K562 (cell line): ENCODE data around the gene PRRG4. TPM values are rescaled to one million over a fixed set of nuclear protein-coding genes. Genes with fewer than 3 reads are reported as not detected.

Source experiments
- ATAC-seq: fragments of 200-7000 bp; cut with Tn5 transposase; 3 replicates; pipeline ENCODE4 v1.9.1; 2020; ENCODE audit warnings: moderate library complexity
- BruUV-seq: library from RNA; stranded (reverse); fragments of 400-500 nt; replicated peaks from 2 replicates; lab custom pipeline; 2021; lab: Mats Ljungman, UMichigan
- CTCF ChIA-PET: fragments of 300-600 bp; formaldehyde crosslinking; extraction: SDS; loops from one replicate; lab custom pipeline; 2021; ENCODE audit warnings: low intra/inter-chr PET ratio; lab: Yijun Ruan, JAX
- POLR2A ChIA-PET: fragments of 300-600, 350-650 bp; sonication (Branson Sonifier 250); formaldehyde crosslinking; extraction: SDS; loops from one replicate; lab custom pipeline; 2021; ENCODE audit warnings: antibody characterized with exemption, inconsistent platforms; lab: Yijun Ruan, JAX
- DNase-seq, 4 experiments: peaks; one replicate each; pipeline versions ENCODE4 v3.0.0 to v3.0.0-alpha.2; 2011 to 2018; ENCODE audit warnings: low spot score in 3 of 4, mixed read lengths in 3 of 4; ENCODE audit errors: extremely low read depth in 1 of 4
- FAIRE-seq: peaks from 2 replicates; lab custom pipeline; 2011; peaks lifted over from hg19 to GRCh38; lab: Jason Lieb, UNC
- H2AFZ ChIP-seq: 2 replicates; pipeline ENCODE4 v1.6.0; 2011; ENCODE audit warnings: low read depth, low read length, control low read depth, inconsistent platforms
- H3K27ac ChIP-seq: fragments of 200-600 bp; 3 replicates; pipeline ENCODE4 v1.8.0; 2011; ENCODE audit warnings: low read depth, mild to moderate bottlenecking, control low read depth, inconsistent platforms, low read length, moderate library complexity, mixed read lengths; ENCODE audit errors: extremely low read depth
- H3K27me3 ChIP-seq, 2 experiments: fragments of 300-600 bp in 1 of 2; 2 replicates in 1 of 2; 3 replicates in 1 of 2; pipeline versions ENCODE4 v1.6.0 to v1.8.0; 2011; ENCODE audit warnings: inconsistent platforms in 2 of 2, low read length in 2 of 2, mild to moderate bottlenecking in 1 of 2, mixed read lengths in 1 of 2, moderate library complexity in 1 of 2; ENCODE audit not compliant: control insufficient read depth in 2 of 2, insufficient read depth in 2 of 2
- H3K36me3 ChIP-seq: fragments of 300-600 bp; 3 replicates; pipeline ENCODE4 v1.8.0; 2011; ENCODE audit warnings: mild to moderate bottlenecking, low read length, inconsistent platforms; ENCODE audit not compliant: control insufficient read depth, insufficient read depth
- H3K4me1 ChIP-seq, 2 experiments: fragments of 200-600 bp in 1 of 2; replicated peaks in 1 of 2; 2 replicates in 1 of 2; 3 replicates in 1 of 2; pipeline versions ENCODE4 v1.5.1 to v1.8.0; 2011; ENCODE audit warnings: inconsistent platforms in 2 of 2, low read length in 2 of 2, mild to moderate bottlenecking in 1 of 2, mixed read lengths in 1 of 2, moderate library complexity in 1 of 2; ENCODE audit not compliant: control insufficient read depth in 2 of 2, insufficient read depth in 2 of 2
- H3K4me2 ChIP-seq: 2 replicates; pipeline ENCODE4 v1.6.1; 2011; ENCODE audit warnings: low read length, control low read depth, inconsistent platforms, mixed read lengths; ENCODE audit not compliant: insufficient read depth
- H3K4me3 ChIP-seq: fragments of 200-600 bp; sonication (generic), shearing (Covaris generic); 2 replicates; pipeline ENCODE4 v1.5.1; 2016; ENCODE audit warnings: control low read depth, inconsistent platforms
- H3K79me2 ChIP-seq: fragments of 200-600 bp; 3 replicates; pipeline ENCODE4 v1.8.0; 2011; ENCODE audit warnings: low read length, inconsistent platforms; ENCODE audit not compliant: control insufficient read depth, insufficient read depth
- H3K9ac ChIP-seq, 2 experiments: 2 replicates each; pipeline versions ENCODE4 v1.6.0 to v1.6.1; 2011; ENCODE audit warnings: low read depth in 2 of 2, low read length in 2 of 2, control low read depth in 1 of 2, inconsistent platforms in 1 of 2, mild to moderate bottlenecking in 1 of 2, mixed read lengths in 1 of 2; ENCODE audit not compliant: insufficient read depth in 1 of 2
- H3K9me1 ChIP-seq: one replicate; pipeline ENCODE4 v1.6.0; 2011; ENCODE audit warnings: inconsistent platforms, mild to moderate bottlenecking, low read length, moderate library complexity; ENCODE audit not compliant: control insufficient read depth, insufficient read depth
- H3K9me3 ChIP-seq: replicated peaks from 2 replicates; pipeline ENCODE4 v1.5.1; 2011; ENCODE audit warnings: low read depth, low read length, inconsistent platforms; ENCODE audit not compliant: control insufficient read depth, insufficient read depth
- H4K20me1 ChIP-seq: replicated peaks from 2 replicates; pipeline ENCODE4 v1.6.1; 2011; ENCODE audit warnings: low read length, inconsistent platforms, mixed read lengths; ENCODE audit not compliant: control insufficient read depth, insufficient read depth
- ATF4 ChIP-seq: fragments of 450-650 bp; formaldehyde crosslinking; IDR thresholded peaks from 2 replicates; pipeline ENCODE4 v1.4.0; 2022; ENCODE audit warnings: mild to moderate bottlenecking, moderate library complexity
- DPF2 ChIP-seq: fragments of 450-650 bp; IDR thresholded peaks from 2 replicates; pipeline ENCODE4 v1.6.1; 2016
- FOSL1 ChIP-seq: fragments of 200-800 bp; sonication (Bioruptor generic); conservative IDR thresholded peaks from 2 replicates; pipeline ENCODE4 v1.6.1; 2016; ENCODE audit warnings: missing genetic modification characterization, missing compliant biosample characterization
- HES1 ChIP-seq: fragments of 450-650 bp; IDR thresholded peaks from 2 replicates; pipeline ENCODE4 v1.6.1; 2016; ENCODE audit warnings: low read depth, mild to moderate bottlenecking, moderate library complexity
- MAFK ChIP-seq: IDR thresholded peaks from 2 replicates; pipeline ENCODE4 v1.6.1; 2011; ENCODE audit warnings: low read length, improper control_type of control experiment
- MIER1 ChIP-seq: fragments of 450-650 bp; IDR thresholded peaks from 2 replicates; pipeline ENCODE4 v1.6.1; 2016; ENCODE audit warnings: antibody characterized with exemption, mild to moderate bottlenecking, low read depth
- PML ChIP-seq: IDR thresholded peaks from 2 replicates; pipeline ENCODE4 v1.6.1; 2012; ENCODE audit warnings: low read length, inconsistent platforms
- SIRT6 ChIP-seq: IDR thresholded peaks from one replicate; pipeline ENCODE4 v1.6.1; 2012; ENCODE audit warnings: low read depth, mild to moderate bottlenecking, control low read depth, inconsistent platforms, low read length, moderate library complexity
- TBL1XR1 ChIP-seq, 2 experiments: IDR thresholded peaks; 2 replicates each; pipeline ENCODE4 v1.6.1; 2012; ENCODE audit warnings: improper control_type of control experiment in 2 of 2, low read length in 2 of 2, mild to moderate bottlenecking in 1 of 2
- TEAD2 ChIP-seq: fragments of 450-650 bp; IDR thresholded peaks from 2 replicates; pipeline ENCODE4 v1.6.1; 2016; ENCODE audit warnings: missing genetic modification characterization, control low read depth, missing compliant biosample characterization
- ZNF398 ChIP-seq: fragments of 250-450 bp; sonication (Bioruptor Pico); IDR thresholded peaks from 2 replicates; pipeline ENCODE4 v1.8.0; 2021; ENCODE audit warnings: moderate library complexity, mild to moderate bottlenecking, inconsistent platforms
- in situ Hi-C: fragments of 300-500 bp; cut with MboI; formaldehyde crosslinking; loops from 4 replicates; pipeline ENCODE4 v1.15.0; 2018; ENCODE audit warnings: inconsistent platforms, mixed read lengths
- intact Hi-C: fragments of 100-400 bp; cut with micrococcal nuclease; formaldehyde crosslinking; loops from 2 replicates; pipeline ENCODE4 v1.14.2; 2022
- polyA plus RNA-seq, 8 experiments: library from polyadenylated mRNA; depleted of rRNA in 4 of 8; stranded (reverse) in 5 of 8; unstranded in 3 of 8; fragments of >200 nt; fragmentation: Nextera tagmentation in 2 of 8; fragmentation: Illumina TruSeq in 1 of 8; extraction: Ambion mirVana in 2 of 8; extraction: Trizol in 1 of 8; gene quantifications; 2 replicates each; pipeline versions ENCODE4 v1.2.1 to v1.2.3, GENCODE V29; 2011 to 2014; ENCODE audit warnings: inconsistent platforms in 1 of 8, missing spikeins in 1 of 8
- total RNA-seq, 7 experiments: library from RNA; depleted of rRNA in 6 of 7; stranded (reverse); fragments of >200 nt in 6 of 7; fragmentation: Illumina TruSeq in 2 of 7; extraction: Trizol in 2 of 7; gene quantifications; 2 replicates each; pipeline versions ENCODE4 v1.2.1 to v1.2.3, GENCODE V29; 2011 to 2021; ENCODE audit warnings: low replicate concordance in 1 of 7

PRRG4 gene
- total and polyA plus RNA-seq, 9 of the 15 experiments (the other 6 are each of a cell fraction or from before 2014, with no cell fraction given): not detected

GRCh38 chr11:32899438-32899837, 69.7 kb downstream of the PRRG4 start:
- no peak overlapping the region for H3K4me3 ChIP-seq
- in situ Hi-C loops: no loop called here
- peaks cover 47% of the 10 kb centered on the region for H3K36me3 ChIP-seq
- intact Hi-C loops: no loop called here
- peaks cover 98% of the 10 kb centered on the region for H3K79me2 ChIP-seq
- no peak for DNase-seq
- no peak for FAIRE-seq
- H3K9ac ChIP-seq: no peak overlapping the region
- no peak overlapping the region for H2AFZ ChIP-seq
- no peak for ATAC-seq
- peaks cover 0 to 10% of the 10 kb centered on the region in 2 experiments; a peak in 3 of 5 replicates for H3K4me1 ChIP-seq
- ChIA-PET CTCF (no interaction called here), POLR2A (no interaction called here)
- BruUV-seq: no TSS peak
- no peaks in the 10 kb centered on the region for H3K9me3 ChIP-seq
- H4K20me1 ChIP-seq: peaks cover 12% of the 10 kb centered on the region
- no peaks in the 10 kb centered on the region for H3K9me1 ChIP-seq
- no peak for TF ChIP-seq TEAD2 (tag)
- no peak for TF ChIP-seq ZNF398 (CRISPR knock-in tag)
- no peak for TF ChIP-seq MIER1
- TF ChIP-seq MAFK: no peak
- TF ChIP-seq ATF4 (CRISPR knock-in tag): no peak
- no peak for TF ChIP-seq PML
- no peak for TF ChIP-seq TBL1XR1 (IDR thresholded peaks at IDR 0.05; ENCODE audit: low read length in 2 of 2)
- no peak for TF ChIP-seq HES1
- no peak for TF ChIP-seq FOSL1 (tag)
- TF ChIP-seq DPF2: no peak
- TF ChIP-seq SIRT6: no peak
- no peak overlapping the region for H3K27ac ChIP-seq
- H3K27me3 ChIP-seq: no peaks in the 10 kb centered on the region
- H3K4me2 ChIP-seq: no peak overlapping the region
